Measurements from ENCODE around the gene CDC42EP4.

- peak; percentile 52 for TF ChIP-seq CTCF (conservative IDR thresholded peaks at IDR 0.05; ENCODE audit: low read depth, low read length)
- TF ChIP-seq EZH2 (IDR thresholded peaks at IDR 0.05; ENCODE audit: low read length, unreplicated experiment) = no peak
Observed at GRCh38 chr17:73359987-73360410, 48.2 kb upstream of the CDC42EP4 start.

Measured in PC-3 (cell line).